ENCODE results near the gene TSPAN18.

- TF ChIP-seq EZH2 (IDR thresholded peaks at IDR 0.05) (no peak), POLR2AphosphoS5 (IDR thresholded peaks at IDR 0.05; ENCODE audit: borderline replicate concordance, low read depth, low read length) (no peak), FOXP2 (optimal IDR thresholded peaks at IDR 0.05; ENCODE audit: control extremely low read depth, extremely low read length, insufficient read depth) (no peak)
Measured at GRCh38 chr11:44862558-44863101, 135.9 kb downstream of the TSPAN18 start.

All from SK-N-MC (cell line).